Measurements from ENCODE around the gene UGT1A8. TPM values are rescaled to one million over a fixed set of nuclear protein-coding genes. Genes with fewer than 3 reads are reported as not detected.

UGT1A8 gene
- total and polyA plus RNA-seq, 9 donors, result not detected

DNA sequence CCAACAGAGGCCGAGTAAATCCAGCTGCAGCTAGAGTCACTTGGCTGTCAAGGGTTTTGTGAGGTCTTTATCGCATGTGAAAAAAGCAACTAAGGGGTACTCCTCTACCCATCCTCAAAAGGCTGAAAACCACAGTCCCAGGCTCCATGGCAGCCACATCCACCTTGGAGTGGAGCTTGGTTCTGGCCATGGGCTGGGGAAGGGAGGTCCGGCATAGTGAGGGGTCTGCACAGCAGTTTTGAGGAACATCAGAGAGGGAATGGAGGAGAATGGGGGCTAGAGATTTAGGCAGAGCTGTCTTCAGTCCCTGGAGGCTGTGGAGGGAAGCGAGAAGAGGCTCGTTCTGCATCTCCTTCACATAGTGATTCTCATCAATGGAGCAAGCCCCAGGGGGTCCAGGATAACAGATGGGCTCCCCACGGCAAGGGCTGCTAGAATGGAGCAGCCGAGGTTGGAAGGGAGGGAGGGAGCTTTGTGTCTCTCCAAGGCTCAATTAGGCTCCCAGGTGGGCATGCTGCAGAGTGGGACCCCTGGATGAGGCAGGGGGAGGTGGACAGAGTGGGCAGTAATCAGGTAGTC lies 181.7 kb downstream of the UGT1A8 start:
- DNase-seq, result no peak
- no peak for TF ChIP-seq POLR2A (IDR thresholded peaks at IDR 0.05)
- TF ChIP-seq, protein P1, sequence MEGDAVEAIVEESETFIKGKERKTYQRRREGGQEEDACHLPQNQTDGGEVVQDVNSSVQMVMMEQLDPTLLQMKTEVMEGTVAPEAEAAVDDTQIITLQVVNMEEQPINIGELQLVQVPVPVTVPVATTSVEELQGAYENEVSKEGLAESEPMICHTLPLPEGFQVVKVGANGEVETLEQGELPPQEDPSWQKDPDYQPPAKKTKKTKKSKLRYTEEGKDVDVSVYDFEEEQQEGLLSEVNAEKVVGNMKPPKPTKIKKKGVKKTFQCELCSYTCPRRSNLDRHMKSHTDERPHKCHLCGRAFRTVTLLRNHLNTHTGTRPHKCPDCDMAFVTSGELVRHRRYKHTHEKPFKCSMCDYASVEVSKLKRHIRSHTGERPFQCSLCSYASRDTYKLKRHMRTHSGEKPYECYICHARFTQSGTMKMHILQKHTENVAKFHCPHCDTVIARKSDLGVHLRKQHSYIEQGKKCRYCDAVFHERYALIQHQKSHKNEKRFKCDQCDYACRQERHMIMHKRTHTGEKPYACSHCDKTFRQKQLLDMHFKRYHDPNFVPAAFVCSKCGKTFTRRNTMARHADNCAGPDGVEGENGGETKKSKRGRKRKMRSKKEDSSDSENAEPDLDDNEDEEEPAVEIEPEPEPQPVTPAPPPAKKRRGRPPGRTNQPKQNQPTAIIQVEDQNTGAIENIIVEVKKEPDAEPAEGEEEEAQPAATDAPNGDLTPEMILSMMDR (IDR thresholded peaks at IDR 0.05), result no peak
- TF ChIP-seq EP300 (IDR thresholded peaks at IDR 0.05), result no peak
- Histone ChIP-seq H3K27ac (no peak overlapping the region), H3K36me3 (no peaks in the 10 kb centered on the region), H3K9me3 (no peaks in the 10 kb centered on the region), H3K4me3 (no peak overlapping the region), H3K4me1 (ENCODE audit: insufficient read depth) (no peaks in the 10 kb centered on the region), H3K27me3 (no peaks in the 10 kb centered on the region)
- intact Hi-C loops (cut with DNase I), result no loop called here
- 58 to 61% (median 59%) methylated on average over 7 of the region's 7 CpGs for WGBS, 3 donors

DNA sequence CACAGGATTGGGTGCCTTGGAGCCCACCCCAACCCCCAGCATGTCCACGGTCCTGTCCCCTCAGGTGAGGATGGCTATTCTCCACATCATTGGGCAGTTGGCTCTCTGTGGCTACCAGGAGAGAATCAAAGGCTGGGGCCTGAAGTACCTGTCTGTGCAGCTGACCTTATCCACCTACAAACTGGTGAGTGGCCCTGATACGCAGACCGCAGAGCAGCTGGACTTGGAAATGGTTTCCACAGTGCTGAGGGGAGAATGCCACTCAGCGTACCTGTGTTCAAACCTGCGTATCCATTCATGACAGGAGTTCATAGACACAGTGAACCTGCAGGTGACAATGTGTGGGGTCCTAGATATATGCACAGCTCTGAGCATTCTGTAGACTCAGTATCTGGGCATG lies 182.3 kb downstream of the UGT1A8 start:
- WGBS, 3 donors, result 39 to 82% (median 42%) methylated on average over 5 of the region's 5 CpGs
- intact Hi-C loops (cut with DNase I), result no loop called here
- no peak for TF ChIP-seq POLR2A (IDR thresholded peaks at IDR 0.05)
- Histone ChIP-seq H3K4me1 (ENCODE audit: insufficient read depth) (no peaks in the 10 kb centered on the region), H3K9me3 (no peaks in the 10 kb centered on the region), H3K27ac (no peak overlapping the region), H3K27me3 (no peaks in the 10 kb centered on the region), H3K36me3 (no peaks in the 10 kb centered on the region), H3K4me3 (no peak overlapping the region)
- DNase-seq, result peak in 2 of 5 donors; percentile 3 to 7

DNA sequence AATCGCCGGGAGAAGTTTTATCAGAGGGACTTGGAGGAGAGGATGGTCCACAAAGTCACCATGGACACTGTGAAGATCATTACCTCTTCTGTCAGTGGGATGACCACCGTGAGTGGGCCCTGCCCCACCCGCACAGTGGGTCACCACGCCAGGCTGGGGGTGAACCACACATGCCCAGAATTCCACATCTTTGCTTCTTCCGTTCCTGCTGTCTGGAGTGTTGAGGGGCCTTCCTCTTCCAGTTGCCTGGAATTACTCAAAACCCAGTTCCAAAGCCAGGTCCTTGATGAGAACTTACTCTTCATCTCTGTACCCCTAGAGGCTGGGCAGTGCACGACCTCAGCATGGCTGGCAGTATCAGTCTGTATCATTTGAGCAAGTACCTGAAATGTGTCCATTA lies 182.8 kb downstream of the UGT1A8 start:
- intact Hi-C loops (cut with DNase I), result no loop called here
- 71 to 79% (median 78%) methylated on average over 7 of the region's 7 CpGs for WGBS, 3 donors
- Histone ChIP-seq H3K9me3 (no peaks in the 10 kb centered on the region), H3K4me3 (no peak overlapping the region), H3K4me1 (ENCODE audit: insufficient read depth) (no peaks in the 10 kb centered on the region), H3K27me3 (no peaks in the 10 kb centered on the region), H3K27ac (no peak overlapping the region), H3K36me3 (no peaks in the 10 kb centered on the region)
- TF ChIP-seq POLR2A (IDR thresholded peaks at IDR 0.05) (no peak), EP300 (IDR thresholded peaks at IDR 0.05) (no peak)
- TF ChIP-seq, protein P1 (IDR thresholded peaks at IDR 0.05), result no peak
- peak in 1 of 5 donors; percentile 9 for DNase-seq

DNA sequence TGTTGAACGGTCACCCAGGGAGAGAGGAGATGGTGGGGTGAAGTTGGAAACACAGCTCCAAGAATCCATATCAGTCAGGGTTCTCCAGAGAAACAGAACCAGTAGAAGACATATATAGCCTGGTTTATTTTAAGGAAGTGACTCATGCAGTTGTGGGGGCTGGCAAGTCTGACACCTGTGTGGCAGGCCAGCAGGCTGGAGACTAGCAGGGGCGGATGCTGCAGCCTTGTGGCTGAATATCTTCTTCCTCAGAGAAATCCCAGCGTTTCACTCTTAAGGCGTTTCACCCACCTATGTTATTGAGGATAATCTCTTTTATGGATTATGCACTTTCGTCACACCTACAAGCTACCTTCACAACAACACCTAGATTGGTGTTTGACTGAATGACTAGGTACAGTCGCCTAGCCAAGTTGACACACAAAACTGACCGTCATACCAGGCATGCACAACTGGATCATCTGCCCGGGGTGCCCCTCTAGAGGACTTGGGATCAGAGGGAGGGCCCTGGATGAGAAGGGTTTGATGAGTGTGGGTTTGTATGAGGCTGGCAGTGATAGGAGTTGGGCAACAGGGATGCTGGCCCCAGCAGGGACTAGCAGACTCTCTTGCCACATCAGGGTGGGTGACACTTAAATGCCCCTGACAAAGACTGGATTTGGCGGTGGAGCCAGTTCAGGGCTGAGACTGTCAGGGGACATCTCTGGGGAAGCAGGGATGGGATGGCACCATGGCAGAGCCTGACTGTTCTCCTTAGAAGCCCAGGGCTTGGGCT lies 184.1 kb downstream of the UGT1A8 start:
- peak in 2 of 5 donors; percentile 3 to 7 for DNase-seq
- no peaks in the 10 kb centered on the region for H3K9me3 ChIP-seq
- no peaks in the 10 kb centered on the region for H3K36me3 ChIP-seq
- 74 to 79% (median 77%) methylated on average over 9 of the region's 9 CpGs for WGBS, 3 donors
- H3K4me1 ChIP-seq (ENCODE audit: insufficient read depth), result no peaks in the 10 kb centered on the region
- no peak overlapping the region for H3K27ac ChIP-seq
- intact Hi-C loops (cut with DNase I), result no loop called here
- no peak overlapping the region for H3K4me3 ChIP-seq
- H3K27me3 ChIP-seq, result no peaks in the 10 kb centered on the region
- TF ChIP-seq EP300 (IDR thresholded peaks at IDR 0.05) (no peak), POLR2A (IDR thresholded peaks at IDR 0.05) (no peak)
- TF ChIP-seq, protein P1 (IDR thresholded peaks at IDR 0.05), result no peak

Data from ovary (tissue), 9 donors.